Measurements from ENCODE around the gene TTC28.
"Not testable (repeated sequence)": the region's sequence is repeated elsewhere in the genome, so short reads cannot be mapped to it uniquely, and the experiment has no call there.

Gene TTC28

DNA sequence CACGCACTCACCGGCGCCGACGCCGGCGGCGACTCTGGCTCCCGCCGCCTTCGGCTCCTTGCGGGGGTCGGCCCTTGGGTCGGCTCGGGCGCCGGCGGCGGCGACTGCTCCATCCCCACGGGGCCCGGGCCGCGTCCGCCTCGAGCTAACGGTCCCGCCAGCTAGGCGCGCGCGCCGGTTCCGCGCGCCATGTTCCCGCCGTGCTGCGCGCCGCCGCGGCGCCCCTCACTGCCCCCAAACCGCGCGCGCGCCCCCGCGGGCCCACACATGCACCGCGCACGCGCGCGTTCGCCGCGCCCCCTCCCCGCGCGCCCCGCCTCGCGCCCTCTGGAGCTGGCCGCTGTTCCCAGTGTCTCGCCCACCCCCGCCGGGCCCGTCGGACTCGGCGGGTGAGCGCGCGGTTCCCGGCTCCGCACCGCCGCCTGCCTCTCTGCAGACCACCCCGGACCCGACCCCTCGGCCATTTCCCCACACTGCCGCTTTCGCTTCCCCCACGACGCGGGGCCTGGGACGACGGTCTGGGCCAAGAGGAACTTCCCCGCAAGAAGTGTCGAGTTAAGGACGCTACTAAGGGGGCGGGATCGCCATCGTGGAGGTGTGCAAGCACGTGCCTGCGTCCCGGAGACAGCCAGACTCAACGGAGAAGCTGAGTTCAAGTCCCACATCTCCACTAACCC is at the start of gene TTC28:
Gene TTC28, minus strand, starts transcription at position 230 of the 677 bp plus-strand sequence. Its CDS starts 117 bp downstream, at position 113.
- DNase-seq: not testable (repeated sequence)

DNA sequence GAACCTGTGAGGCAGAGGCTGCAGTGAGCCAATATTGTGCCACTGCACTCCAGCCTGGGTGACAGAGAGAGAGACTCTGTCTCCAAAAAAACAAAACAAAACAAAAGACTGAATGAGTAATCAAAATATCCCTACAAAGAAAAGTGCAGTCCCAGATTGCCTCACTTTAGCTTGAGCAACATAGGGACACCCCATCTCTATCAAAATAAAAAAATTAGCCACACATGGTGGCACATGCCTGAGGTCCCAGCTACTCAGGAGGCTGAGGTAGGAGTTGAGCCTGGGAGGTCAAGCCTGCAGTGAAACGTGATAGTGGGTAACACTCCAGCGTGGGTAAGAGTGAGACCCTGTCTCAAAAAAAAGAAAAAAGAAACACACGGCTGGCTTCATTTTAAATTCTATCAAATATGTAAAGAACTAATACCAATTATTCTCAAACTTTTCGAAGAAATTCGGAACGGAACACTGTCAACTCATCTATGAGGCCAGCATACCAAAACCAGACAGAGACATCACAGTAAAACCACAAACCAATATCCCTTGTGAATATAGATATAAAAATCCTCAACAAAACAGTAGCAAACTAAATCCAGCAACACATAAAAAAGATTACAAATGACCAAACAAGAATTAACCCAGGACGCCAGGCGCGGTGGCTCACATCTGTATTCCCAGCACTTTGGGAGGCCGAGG is 49.1 kb upstream of the TTC28 start:
- DNase-seq: no peak

DNA sequence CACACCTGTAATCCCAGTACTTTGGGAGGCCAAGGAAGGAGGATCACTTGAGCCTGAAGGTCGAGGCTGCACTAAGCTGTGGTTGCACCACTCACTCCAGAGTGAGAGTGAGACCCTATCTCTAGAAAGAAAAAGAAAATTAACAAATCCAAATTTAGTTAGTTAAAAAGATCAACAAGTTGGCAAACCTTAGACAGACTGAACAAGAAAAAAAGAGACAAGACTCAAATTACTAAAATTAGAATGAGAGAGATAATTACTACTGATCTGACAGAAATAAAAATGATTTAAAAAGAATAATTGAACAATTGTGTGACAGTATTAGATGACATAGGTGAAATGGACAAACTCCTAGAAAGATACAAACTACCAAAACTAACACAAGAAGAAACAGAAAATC is 48.4 kb upstream of the TTC28 start:
- no peak for DNase-seq

DNA sequence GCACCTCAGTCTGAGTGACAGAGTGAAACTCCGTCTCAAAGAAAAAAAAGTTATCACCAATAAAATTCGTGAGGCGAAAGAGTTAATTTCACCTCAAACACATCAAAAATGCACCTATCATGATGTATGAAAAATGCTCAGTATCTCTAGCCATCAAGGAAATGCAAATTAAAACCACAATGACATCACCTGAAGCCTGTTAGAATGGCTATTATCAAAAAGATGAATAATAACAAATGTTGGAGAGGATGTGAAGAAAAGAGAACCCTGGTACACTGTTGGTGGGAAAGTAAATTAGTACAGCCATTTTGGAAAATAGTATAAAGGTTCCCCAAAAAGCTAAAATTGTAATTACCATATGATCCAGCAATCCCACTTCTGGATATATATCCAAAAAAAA is 38.4 kb upstream of the TTC28 start:
- DNase-seq: no peak

DNA sequence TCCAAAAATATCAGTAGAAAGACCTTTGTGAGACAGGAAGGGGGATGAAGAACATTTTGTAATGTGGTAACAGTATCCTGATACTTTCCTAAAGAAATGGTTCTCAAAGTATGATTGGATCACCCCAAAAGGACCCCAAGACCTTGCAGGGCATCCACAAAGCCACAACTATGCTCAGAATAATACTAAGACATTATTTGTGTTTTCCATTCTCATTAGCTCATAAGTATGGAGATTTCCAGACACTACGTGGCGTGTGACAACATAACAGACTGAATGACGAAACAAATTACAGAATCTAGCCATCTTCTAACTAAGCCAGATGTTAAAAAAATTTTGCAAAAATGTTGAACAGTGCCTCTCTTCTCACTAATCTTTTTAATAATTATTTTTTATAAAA is 37.0 kb upstream of the TTC28 start:
- DNase-seq: no peak

DNA sequence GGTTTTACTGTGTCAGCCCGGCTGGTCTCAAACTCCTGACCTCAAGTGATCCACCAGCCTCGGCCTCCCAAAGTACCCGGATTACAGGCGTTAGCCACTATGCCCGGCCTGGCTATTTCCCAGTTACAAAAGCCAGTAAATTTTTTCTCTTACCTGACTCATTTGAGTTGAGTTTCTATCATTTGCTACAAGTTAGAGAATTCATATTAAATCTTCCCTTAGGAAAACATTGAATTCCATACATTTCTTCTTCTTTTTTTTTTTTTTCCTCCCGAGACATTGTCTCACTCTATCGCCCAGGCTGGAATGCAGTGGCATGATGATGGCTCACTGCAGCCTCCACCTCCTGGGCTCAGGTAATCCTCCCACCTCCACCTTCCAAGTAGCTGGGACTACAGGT is 36.0 kb upstream of the TTC28 start:
- DNase-seq: no peak

DNA sequence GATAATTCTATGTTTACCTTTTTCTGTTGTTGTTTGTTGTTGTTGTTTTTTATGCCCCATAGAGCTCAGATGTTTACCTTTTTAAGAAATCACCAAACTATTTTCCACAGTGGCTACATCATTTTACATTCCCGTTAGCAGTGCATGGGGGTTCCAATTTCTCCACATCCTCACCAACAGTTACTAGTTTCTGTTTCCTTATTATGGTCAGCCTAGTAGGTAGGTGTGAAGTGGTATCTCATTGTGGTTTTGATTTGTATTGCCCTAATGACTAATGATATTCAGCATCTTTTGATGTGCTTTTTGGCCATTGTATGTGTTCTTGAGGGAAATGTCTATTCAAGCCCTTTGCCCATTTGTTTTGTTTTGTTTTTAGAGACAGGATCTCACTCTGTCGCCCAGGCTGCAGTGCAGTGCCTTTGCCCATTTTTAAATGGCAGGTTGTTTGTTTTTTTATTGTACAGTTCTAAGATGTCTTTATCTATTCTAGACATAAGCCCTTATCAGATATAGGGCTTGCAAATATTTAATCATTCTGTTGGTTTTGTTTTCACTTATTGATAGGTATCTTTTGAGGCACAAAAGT is 34.5 kb upstream of the TTC28 start:
- DNase-seq: no peak

DNA sequence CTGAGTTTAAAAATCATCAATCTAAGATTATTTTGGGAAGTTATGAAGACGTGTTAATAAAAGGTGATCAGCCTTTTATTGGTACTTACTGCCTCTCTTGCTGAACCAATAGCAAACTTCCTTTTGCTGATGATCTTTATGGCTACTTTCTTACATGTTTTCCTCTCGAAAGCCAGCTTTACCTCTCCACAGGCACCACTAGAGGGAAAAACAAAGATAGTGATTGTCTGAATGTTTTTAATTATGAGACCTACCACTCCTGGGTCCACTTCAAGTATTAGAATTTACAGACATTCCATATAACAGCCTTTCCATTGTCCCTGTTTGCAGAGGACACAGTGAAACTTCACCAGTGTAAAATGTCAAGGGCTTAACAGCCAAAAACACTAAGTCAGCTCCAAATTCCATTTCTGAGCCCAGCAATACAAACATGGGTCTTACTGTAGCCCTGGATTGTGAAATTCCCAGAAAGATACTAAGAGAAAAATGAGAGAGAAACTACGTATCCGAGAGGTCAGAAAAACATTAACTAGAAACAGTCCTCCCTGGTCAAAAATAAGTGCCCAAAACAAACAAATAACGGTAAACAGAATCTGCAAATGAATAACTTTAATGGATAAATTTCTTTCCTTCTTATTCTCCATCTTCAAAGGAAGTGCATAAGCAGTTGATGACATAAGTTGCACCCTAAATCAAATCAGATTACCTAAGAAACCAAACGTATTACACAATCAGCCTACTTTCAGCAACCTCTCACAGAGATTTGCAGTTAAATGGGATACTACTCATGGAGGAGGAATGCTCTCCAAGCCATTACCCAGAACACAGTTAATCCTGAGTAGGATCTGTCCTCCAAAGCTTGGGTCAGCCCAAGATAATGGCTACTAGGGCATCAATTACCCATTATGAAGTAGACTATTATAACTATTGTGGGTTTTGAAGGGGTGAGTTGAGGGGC is 32.5 kb upstream of the TTC28 start:
- no peak for DNase-seq

DNA sequence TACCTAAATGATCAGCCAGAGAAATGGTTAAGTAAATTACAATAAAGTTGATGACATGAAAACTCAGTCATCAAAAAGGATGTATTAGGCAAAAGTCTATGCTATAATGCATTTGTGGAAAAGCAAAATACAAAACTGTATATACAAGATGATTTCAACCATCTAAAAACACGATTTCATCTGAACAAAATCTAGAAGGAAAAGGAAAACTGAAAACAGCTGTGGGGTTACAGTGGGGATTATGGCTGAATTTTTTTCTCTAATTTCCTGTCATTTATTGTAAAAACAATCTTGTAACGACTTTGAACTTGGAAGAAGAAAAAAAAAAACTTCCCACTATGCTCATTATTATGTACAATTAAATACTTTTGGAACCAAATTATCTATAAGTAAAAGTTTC is 31.7 kb upstream of the TTC28 start:
- DNase-seq: no peak

DNA sequence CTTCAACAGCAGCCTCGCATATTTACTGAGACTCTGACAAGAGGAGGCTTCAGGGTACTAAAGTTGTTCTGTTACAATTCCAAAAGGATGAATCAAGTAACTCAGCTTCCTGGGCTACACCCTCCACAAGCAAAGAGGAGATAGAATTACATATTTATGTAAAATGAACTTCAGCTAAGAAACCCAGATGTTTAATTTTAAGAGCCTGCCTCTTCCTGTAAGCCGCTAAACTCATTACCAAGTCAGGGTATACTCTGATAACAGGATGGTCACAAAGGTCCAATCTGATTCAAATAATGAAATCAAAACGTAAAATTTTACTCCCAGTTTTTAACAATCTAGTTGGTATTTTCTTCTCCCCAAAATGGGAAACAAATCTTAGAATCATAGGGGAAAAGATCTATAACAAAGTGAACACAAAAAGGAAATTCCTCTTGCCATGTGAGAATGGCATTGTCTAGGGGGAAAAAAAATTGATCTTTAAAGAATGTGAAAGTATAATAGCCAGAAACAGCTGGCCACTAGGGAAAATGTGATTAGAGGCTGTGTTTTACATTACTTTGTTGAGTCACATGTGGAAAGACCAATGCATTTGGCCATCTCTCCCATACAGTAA is 31.0 kb upstream of the TTC28 start:
- DNase-seq: no peak

DNA sequence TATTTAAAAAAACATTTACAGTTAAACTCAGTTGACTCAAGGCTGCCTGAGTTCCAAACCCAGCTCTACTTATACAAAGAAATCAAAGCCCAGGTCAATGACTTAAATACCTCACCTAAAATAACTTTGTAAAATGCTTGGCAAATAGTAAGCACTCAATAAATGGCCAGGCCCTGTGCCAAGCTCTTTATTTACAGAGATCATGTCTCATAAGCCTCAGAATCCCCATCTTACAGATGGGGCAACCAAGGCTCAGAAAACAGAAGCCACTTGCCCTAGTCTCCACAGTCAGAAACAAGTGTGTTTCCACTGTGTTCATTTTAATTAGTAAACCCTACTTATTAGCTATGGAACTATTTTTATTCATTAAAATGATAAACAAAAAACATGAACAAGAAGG is 30.5 kb upstream of the TTC28 start:
- no peak for DNase-seq

DNA sequence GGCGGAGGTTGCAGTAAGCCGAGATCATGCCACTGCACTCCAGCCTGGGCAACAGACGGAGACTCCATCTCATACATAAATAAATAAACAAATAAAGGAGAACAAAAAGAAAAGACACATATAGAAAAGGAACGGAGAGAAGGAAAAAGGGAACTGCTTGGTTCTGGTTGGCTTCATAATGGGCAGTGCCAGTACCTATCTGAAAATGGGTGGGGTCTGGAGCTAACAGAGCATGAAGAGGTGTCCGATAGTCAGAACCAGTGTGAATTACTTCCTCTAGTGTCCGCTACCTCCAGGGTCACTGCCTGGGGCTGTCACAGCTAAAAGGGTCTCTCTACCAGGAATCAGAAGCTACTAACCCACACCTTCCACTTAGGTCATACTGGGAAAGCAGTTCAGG is 27.2 kb upstream of the TTC28 start:
- DNase-seq: no peak

DNA sequence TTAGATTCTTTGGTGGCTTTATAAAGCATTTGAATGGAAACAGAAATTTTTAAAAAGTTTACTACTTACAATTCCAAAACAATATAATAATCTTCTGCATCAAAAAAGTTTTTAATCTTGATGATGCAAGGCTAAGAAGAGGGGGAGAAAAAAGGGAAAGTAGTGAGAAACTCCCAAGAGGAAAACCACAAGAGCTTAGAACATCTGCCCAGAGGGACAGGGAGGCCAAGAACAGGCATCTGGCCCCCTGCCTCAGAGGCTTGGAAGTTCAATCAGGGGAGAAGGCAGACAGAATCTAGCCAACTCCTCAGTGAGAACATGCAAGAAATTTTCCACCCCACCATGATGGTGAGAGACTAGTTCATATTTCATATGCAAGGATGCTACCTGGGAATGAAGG is 23.8 kb upstream of the TTC28 start:
- DNase-seq: no peak

DNA sequence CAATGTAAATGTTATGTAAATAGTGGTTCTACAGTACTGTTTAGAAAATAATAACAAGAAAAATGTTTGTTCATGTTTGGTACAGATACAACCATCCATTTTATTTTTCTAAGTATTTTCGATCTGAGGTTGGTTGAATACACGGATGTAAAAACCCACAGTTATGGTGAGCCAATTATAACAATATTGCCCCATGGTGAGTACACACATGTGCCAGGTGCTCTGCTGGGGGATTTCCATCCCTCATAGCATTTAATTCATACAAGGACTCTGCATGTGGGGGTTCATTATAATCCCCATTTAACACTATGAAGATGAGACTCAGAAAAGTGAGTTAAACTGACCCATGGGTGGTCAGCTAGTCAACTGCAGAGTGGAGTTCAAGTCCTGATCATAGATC is 23.3 kb upstream of the TTC28 start:
- DNase-seq: no peak

DNA sequence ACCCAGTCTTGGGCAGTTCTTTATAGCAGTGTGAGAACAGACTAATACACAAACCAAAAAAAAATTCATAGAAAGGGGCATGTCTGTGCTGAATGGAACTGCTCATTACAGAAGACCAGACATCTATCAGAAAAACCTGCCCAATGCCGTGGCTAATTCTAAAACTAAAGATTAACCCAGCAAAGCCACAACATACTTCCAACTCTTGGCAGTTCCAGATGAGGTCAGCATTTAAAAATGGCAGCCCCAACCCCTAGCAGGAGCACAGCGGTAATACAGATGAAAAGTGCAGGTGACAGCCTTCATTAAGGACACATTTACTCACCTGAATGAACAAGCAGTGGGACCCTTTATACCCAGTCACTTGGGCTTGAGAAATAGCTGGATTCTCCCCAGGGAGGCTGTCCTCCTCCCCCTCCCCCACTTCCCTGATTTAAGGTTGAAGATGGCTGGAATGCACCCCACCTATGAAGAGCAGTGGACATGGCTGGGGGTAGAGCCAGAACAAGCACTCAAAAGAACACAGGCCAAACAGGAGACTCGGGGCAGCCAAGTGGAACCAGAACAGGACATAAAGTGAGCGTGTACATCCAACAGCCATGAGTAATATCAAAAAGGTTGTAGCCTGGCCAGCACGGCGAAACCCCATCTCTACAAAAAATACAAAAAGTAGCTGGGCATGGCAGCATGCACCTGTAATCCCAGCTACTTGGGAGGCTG is 13.6 kb upstream of the TTC28 start:
- not testable (repeated sequence) for DNase-seq

DNA sequence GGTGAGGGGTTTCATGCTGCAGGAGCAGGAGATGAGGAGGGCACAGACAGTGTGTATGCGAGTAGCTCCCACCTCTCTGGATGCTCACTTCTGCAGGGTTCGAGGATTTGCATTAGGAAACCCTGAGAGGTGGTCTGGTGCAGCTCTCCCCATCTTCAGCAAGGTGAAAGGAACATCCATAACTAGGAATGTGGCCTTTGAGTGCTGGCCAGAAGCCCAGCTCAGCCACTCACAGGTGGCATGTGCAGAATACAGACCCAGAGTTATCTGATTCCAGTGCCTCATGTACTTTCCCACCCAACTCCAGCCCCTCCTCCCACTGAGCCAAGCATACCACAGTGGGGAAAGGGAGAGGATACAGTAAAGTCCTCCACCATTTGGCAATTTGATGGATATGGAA is 10.2 kb upstream of the TTC28 start:
- not testable (repeated sequence) for DNase-seq

DNA sequence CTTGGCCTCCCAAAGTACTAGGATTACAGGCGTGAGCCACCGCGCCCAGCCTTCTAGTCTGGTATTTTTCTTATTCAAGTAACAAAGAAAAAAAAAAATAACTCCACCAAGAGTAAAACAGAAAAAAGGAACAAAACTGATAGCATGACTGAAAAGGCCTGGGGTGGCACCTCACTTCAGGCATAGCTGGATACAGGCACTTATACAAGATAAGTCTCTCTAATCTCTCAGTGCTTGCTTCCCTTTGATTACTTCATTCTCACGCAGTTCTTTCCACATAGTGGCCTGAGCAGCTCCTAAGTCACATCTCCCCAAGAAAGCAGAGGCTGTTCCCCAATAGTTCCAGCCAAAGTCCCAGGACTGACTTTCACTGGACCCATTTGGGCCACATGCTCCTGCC is 3.3 kb upstream of the TTC28 start:
- DNase-seq: not testable (repeated sequence)

DNA sequence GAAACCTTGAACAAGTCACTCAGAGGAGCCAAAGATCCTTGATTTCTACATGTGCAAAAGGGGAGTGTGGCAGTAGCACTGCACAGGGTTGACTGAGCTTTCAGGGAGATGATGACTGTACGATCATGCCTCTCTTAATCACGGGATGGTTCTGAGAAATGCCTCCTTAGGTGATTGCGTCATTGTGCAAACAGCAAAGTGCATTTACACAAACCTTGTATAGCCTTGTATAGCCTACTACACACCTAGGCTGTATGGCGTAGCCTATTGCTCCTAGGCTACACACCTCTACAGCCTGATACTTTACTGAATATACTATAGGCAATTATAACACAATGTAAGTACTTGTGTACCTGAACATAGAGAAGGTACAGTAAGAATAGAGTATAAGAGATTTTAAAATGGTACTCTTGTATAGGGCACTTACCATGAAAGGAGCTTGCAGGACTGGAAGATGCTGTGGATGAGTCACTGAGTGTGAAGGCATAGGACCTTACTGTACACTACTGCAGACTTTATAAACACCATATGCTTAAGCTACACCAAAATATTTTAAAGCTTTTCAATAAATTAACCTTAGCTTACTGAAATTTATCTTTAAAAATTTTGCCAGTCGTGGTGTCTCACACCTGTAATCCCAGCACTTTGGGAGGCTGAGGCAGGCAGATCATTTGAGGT is 1.3 kb upstream of the TTC28 start:
- DNase-seq: not testable (repeated sequence)

DNA sequence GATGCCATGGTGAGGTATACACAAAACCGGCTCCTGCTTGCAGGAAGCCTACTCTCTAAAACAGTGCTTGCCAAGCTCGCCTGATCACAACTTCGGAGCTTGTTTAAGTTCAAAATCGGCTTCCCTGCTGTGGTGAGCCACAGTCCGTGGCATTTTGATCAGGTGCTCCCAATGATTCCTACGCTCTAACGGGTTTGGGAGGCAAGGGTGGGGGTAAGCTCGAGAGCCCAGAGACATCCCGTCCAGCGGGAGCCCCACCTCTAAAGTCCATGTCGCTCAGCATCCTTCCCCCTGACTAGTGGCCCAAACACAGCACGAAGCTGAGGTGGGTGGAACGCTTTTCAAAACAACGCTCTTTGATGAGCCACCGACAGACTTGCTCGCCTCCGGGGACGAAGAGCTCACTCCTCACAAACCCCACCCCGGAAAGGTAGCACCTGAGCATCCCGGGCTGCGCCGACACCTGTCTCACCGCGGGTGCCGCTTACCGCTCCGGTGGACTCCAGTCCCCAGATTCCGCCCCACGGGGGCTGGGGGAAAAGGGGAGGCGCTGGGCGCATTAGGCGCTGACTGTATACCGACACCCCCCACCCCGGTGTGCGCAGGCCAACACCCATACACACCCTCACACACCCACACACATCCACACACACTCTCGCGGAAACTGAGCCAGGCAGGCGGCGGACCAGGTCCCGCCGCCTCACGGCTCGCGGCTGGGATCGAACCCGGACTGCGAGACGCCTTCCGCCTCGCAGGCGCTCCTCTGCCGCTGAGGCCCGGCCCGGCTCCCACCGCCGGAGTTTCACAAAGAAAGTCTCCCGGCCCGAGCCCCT is 646 bp downstream of the TTC28 start:
- DNase-seq: not testable (repeated sequence)

DNA sequence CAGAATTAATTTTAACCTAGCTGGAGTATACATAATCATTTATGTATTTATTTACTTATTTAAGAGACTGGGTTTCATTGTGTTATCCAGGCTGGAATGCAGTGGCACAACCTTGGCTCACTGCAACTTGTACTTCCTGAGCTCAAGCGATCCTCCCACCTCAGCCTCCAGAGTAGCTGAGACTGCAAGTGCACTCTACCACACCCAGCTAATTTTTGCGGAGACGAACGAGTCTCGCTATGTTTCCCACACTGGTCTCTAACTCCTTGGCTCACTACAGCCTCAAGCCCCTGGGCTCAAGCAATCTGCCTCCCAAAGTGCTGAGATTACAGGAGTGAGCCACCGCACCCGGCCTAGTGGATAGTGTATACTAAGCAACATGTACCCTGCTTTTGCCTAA is 1.5 kb downstream of the TTC28 start:
- DNase-seq: not testable (repeated sequence)

All from stimulated activated CD4-positive, alpha-beta T cell treated with anti-CD3 and anti-CD28 coated beads, Interleukin-4, amount 100 ng/mL, for 24 hours (primary cell).